Stimulated activated naive CD8-positive, alpha-beta T cell treated with anti-CD3 and anti-CD28 coated beads, Interleukin-15, amount 100 ng/mL, for 72 hours (primary cell): ENCODE data around the gene IQSEC1.
A peak's percentile ranks its signal among the peaks of the same experiment; 100 is the strongest.

Source experiments
- ATAC-seq: fragments of 150-1000 bp; cut with Tn5 transposase; 2 replicates; pipeline ENCODE4 v1.10.0; 2021; ENCODE audit warnings: mild to moderate bottlenecking, moderate library complexity
- DNase-seq, 2 donors: peaks; one replicate each; pipeline ENCODE4 v3.0.0; 2021 to 2022
- H3K27ac Mint-ChIP-seq, 2 donors: one replicate each; pipeline ENCODE4 v1.8.0; 2022; ENCODE audit warnings: mild to moderate bottlenecking in 2 of 2, mixed read lengths in 2 of 2, moderate library complexity in 2 of 2
- H3K27me3 Mint-ChIP-seq: one replicate; pipeline ENCODE4 v1.8.0; 2022; ENCODE audit warnings: mixed read lengths
- H3K4me1 Mint-ChIP-seq: one replicate; pipeline ENCODE4 v1.8.0; 2022; ENCODE audit warnings: mild to moderate bottlenecking, mixed read lengths
- H3K4me3 Mint-ChIP-seq, 2 donors: one replicate each; pipeline ENCODE4 v1.8.0; 2022; ENCODE audit warnings: mild to moderate bottlenecking in 2 of 2, mixed read lengths in 2 of 2, moderate library complexity in 1 of 2
- H3K9me3 Mint-ChIP-seq, 2 donors: one replicate each; pipeline ENCODE4 v1.8.0; 2022; ENCODE audit warnings: mixed read lengths in 2 of 2

The IQSEC1 gene

DNA sequence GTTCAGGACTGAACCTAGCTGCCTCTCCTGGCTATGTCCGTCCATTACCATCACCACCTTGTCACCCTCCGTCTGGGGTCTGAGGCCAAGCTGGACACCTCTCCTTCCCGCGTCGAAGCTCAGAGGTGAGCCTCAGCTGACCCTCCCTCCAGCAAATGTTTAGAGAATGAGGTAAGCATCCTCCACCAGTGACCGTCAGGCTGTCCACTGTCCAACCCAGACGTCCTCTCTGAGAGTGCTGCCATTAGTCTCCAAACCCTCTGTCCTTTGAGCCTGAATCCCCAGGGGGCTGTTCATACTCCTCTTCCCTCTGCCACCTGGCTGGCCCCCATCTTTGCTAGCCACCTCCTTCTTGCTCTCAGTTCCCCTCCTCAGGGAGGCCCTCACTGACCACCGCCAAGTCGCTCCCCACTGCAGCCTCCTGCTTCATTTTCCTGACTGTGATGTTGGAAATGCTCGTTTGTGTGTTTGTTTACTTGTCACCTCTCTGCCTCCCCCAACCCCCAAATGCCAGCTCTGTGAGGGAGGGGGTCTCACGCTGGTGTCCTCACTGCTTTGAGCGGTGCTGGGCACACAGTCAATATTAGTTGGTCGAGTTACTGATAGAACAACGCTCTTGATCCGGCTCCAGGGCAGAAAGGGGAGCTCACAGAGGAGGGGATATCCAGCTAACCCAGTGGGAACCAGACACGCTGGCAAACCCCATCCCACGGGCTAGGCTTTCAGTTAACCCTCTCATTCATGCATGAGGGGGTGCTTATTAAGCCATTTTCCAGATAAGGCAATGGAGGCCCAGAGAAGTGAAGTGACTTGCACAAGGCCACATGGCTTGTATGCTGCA lies 64.9 kb downstream of the IQSEC1 start:
- Mint-ChIP-seq H3K4me1 (peaks cover 100% of the 10 kb centered on the region), H3K27ac (peak overlapping the region in 1 of 2 donors; percentile 34), H3K4me3 (peak overlapping the region in 1 of 2 donors; percentile 86), H3K27me3 (no peaks in the 10 kb centered on the region), H3K9me3 (no peaks in the 10 kb centered on the region)
- ATAC-seq (no peak), DNase-seq (no peak)

DNA sequence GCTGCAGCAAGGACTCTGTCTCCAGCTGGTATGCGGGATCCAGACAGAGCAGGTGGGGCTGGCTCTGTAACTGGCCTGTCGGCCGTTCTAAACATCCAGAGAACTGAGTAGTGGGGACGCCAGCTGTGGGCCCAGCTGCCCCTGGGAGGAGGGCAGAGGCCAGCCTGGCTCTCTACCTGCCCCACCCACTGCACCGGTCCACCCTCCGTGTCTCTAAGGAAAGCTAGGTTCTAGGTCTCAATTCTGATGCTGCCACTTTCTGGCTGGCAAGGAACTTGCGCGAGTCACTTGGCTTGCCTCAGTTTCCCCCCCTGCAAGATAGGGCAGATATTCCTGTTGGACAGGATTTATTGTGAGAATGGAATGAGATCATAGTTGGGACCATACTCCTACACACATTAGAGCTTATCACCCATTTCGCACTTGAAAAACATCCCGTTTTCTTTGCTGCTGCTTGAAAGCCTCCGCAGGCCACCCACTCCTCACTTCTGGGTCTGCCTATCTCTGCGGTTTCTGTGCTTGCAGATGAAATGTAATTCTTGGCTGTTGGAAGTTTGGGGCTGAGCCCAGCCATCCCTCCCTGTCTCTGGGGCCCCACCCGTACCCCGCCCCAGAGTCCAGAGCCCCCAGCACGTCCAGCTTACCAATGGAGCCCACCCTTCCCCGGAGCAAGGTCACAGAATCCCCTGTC lies 65.8 kb downstream of the IQSEC1 start:
- Mint-ChIP-seq H3K4me1 (peaks cover 100% of the 10 kb centered on the region), H3K27me3 (no peaks in the 10 kb centered on the region), H3K9me3 (no peaks in the 10 kb centered on the region), H3K27ac (no peak overlapping the region), H3K4me3 (no peak overlapping the region)
- DNase-seq: no peak
- ATAC-seq: no peak

DNA sequence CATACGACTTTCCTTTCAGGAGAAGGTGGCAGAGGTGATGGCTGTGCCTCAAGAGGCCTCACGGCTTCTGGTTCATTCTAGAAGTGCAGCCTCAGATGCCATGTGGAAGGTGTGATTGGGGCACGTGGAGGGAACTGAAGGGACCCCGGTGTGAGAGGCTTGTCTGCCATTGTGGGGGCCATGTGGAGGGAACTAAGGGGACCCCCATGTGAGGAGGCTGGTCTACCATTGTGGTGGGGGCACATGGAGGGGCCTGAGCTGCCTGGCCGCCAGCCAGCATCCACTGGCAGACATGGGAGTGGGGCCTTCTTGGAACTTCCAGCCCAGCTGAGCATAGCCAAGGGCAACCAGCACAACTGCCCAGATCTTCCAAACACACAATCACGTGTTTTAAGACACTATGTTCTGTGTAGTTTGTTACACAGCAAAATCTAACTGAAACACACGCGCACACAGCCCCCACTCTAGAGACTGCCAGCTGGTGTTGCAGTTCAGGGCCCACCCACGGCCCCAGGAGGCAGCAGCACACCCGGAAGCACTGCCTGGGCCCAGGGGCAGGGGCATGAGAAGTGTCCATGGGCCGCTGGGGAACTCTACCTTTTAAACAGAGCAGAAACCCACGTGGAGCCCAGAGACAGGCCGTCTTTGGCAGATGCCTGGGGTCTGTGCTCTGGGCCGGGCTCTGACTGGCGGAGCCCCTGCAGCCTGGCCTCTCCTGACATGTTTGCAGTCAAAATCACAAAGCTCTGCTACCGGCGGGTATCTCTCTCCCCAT lies 66.8 kb downstream of the IQSEC1 start:
- no peaks in the 10 kb centered on the region for H3K9me3 Mint-ChIP-seq
- no peak overlapping the region for H3K4me3 Mint-ChIP-seq
- DNase-seq (no peak), ATAC-seq (no peak)
- H3K27me3 Mint-ChIP-seq: no peaks in the 10 kb centered on the region
- H3K4me1 Mint-ChIP-seq: peaks cover 99% of the 10 kb centered on the region
- H3K27ac Mint-ChIP-seq: peak overlapping the region in 1 of 2 donors; percentile 76

DNA sequence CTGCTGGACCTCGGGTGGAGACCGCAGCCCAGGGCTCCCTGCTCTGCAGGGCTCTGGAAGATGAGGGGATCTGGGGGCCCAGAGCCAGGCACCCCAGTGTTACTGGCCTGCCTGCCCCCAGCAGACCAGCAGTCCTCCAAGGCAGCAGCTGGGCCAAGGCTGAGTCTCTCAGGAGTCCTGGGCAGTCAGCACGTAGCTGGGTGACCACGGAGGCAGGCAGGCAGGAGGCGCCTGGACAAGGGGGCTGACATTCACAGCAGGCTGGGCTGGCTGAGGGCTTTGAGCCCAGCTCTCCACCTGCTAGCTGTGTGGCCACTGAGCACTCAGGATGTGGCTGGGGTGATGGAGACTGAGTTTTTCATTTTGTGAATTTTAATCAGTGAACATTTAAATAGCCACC lies 67.9 kb downstream of the IQSEC1 start:
- H3K27ac Mint-ChIP-seq: no peak overlapping the region
- no peaks in the 10 kb centered on the region for H3K9me3 Mint-ChIP-seq
- H3K4me1 Mint-ChIP-seq: peaks cover 92% of the 10 kb centered on the region
- H3K4me3 Mint-ChIP-seq: no peak overlapping the region
- H3K27me3 Mint-ChIP-seq: no peaks in the 10 kb centered on the region
- DNase-seq (no peak), ATAC-seq (no peak)

DNA sequence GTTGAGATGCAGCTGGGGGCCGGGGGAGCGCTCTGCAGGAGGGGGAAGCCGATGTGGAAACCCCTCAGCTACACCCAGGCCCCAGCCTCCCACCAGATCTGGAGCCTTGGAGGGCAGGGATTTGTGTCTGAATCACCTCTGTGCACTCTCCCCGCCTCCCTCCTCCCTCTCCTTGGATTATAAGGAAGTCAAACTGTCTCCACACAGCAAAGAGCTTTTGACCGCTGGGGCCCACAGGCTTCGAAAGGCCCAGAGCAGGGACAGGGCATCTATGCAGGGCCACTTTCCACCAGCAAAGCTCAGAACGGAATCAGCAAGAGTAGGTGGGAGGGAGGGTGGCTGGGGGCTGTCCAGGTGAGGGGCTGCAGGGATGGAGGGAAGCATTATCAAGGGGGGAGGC lies 68.9 kb downstream of the IQSEC1 start:
- Mint-ChIP-seq H3K9me3 (no peaks in the 10 kb centered on the region), H3K4me3 (no peak overlapping the region), H3K4me1 (peaks cover 92% of the 10 kb centered on the region), H3K27ac (peak overlapping the region in 1 of 2 donors; percentile 37), H3K27me3 (no peaks in the 10 kb centered on the region)
- DNase-seq (no peak), ATAC-seq (no peak)

DNA sequence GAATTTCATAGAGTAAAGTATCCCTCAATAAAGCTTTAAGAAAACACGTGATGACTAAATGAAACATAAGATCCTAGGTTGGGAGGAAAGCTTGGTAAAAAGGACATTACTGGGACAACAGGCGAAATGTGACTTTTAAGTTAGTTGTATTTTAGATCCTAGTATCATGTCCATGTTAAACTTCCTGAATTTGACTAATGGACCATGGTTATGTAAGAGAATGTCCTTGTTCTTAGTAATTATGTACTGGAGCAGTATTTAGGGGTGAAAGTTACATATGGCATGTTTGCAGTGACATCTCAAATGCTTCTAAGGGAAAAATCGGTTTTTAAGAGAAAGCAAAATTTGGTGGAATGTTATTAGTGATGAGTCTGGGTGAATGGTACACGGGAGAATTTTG lies 69.6 kb downstream of the IQSEC1 start:
- Mint-ChIP-seq H3K4me1 (peaks cover 92% of the 10 kb centered on the region), H3K4me3 (no peak overlapping the region), H3K27ac (no peak overlapping the region), H3K27me3 (no peaks in the 10 kb centered on the region), H3K9me3 (no peaks in the 10 kb centered on the region)
- ATAC-seq (no peak), DNase-seq (no peak)

DNA sequence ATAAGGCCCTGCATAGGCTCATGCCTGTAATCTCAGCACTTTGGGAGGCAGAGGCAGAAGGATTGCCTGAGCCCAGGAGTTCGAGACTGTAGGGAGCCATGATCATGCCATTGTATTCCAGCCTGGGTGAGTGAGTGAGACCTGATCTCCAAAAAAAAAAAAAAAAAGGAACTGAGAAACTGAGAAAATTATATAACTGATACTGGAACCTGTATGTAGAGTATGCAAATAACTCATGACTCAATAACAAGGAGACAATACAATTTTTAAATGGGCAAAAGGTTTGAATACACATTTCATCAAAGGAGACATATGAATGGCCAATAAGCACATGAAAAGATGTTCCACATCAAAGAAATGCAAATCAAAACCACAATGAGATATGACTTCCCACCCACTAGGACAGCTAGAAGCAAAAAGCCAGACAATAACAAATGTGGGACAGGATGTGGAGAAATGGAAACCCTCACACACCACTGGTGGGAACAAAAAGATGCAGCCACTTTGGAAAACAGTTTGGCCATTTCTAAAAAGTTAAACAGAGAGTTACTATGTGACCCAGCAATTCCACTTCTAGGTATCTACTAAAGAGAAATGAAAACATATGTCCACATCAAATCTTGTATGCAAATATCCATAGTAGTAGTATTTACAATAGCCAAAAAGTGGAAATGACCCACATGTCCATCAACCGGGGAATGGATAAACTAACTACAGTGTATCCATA lies 70.7 kb downstream of the IQSEC1 start:
- DNase-seq (no peak), ATAC-seq (peak; percentile 90)
- Mint-ChIP-seq H3K4me1 (peaks cover 90% of the 10 kb centered on the region), H3K27ac (no peak overlapping the region), H3K4me3 (peak overlapping the region; percentile 47 to 61), H3K9me3 (no peaks in the 10 kb centered on the region), H3K27me3 (no peaks in the 10 kb centered on the region)

DNA sequence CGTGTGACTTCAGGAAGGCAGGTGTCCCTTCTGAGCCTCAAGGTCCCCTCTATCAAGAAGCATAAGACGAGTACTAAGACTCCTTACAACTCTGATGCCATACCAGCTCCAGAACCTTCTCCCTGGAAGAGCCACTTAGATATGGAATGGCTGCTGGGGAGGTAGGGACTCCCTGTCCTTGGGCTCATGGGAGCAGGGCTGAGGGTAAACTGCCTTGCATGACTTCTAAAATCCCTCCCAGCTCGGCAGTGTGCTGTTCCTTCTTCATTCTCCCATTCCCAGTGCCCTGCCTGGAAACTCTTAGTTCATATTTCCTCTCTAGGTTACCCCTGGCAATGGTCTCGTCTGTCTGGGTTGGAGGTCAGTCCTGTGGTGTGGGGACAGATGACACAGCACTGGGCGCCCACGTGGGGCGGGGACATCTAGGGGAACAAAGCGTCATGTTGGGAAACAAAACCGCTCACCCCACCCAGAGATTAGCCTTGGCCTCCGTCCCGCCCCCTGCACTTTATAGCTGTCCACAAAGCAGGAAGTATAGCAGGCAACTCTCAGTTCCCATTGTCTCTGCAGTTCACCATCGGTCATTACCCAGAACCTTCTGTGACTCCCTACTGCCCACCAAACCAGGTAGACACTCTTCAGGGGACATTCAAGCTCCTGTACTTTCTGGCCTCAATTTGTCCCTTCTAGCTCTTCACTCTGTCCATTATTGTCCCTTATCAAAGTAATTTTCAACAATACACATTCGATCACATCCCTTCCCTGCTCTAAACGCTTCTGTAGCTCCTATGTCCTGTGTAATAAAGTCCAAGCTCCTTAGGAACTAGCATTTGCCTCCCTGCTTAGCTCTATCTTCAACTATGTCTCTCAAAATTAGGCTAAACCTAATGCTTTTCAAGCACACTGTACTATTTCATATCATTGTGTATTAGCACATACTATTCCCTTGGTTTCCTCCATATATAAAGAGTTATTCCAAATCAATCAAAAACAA lies 73.8 kb downstream of the IQSEC1 start:
- DNase-seq: no peak
- Mint-ChIP-seq H3K4me3 (peak overlapping the region in 1 of 2 donors; percentile 16), H3K27ac (peak overlapping the region in 1 of 2 donors; percentile 21), H3K9me3 (no peaks in the 10 kb centered on the region), H3K27me3 (no peaks in the 10 kb centered on the region), H3K4me1 (peaks cover 86% of the 10 kb centered on the region)
- ATAC-seq: no peak

DNA sequence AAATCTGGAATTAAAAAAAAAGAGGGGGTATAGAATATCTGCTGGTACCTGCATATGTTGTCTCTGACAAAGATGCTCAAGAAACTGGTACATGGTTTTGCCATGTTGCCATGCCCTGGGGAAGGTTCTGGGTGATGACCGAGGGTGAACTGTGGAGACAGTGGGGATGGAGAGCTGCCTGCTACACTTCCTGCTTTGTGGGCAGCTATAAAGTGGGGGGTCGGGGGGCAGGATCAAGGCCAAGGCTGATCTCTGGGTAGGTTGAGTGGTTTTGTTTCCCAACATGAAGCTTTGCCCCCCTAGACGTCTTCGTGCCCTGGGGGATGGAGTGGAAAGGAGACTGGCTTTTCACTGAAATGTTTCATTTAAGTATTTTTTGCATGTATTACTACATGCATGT lies 74.6 kb downstream of the IQSEC1 start:
- Mint-ChIP-seq H3K9me3 (no peaks in the 10 kb centered on the region), H3K4me1 (peaks cover 79% of the 10 kb centered on the region), H3K27me3 (no peaks in the 10 kb centered on the region), H3K27ac (no peak overlapping the region), H3K4me3 (no peak overlapping the region)
- DNase-seq (no peak), ATAC-seq (no peak)

DNA sequence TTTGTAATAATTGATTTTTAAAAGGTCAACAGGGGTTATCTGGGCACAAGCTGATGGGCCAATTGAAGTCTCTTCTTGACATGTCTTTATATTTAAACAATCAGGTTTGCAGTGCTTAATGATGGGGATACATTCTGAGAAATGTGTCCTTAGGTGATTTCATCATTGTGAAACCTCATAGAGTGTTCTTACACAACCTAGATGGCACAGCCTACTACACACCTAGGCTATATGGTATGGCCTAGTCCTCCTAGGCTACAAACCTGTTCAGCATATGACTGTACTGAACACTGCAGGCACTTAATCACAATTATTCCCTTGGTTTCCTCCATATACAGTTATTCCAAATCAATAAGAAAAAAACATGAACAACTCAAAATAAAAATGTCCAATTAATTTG lies 75.8 kb downstream of the IQSEC1 start:
- no peaks in the 10 kb centered on the region for H3K27me3 Mint-ChIP-seq
- no peak overlapping the region for H3K27ac Mint-ChIP-seq
- no peak for ATAC-seq
- H3K4me3 Mint-ChIP-seq: no peak overlapping the region
- no peaks in the 10 kb centered on the region for H3K9me3 Mint-ChIP-seq
- H3K4me1 Mint-ChIP-seq: peaks cover 74% of the 10 kb centered on the region
- DNase-seq: no peak

DNA sequence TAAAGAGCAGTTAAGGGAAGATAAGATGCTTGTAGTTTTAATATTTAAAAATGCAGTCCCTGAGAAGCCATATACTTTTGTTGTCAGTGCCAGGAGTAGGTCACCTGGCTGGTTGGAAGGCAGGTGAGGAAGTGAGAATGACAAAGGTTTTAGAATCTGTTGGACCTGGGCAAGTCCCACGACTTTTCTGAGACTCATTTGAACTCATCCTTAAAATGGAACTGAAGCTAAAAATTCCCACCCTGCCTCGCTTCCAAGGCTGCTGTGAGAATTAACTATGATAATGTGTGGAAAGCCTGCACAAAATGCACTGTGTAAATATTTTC lies 77.1 kb downstream of the IQSEC1 start:
- Mint-ChIP-seq H3K9me3 (no peaks in the 10 kb centered on the region), H3K4me3 (no peak overlapping the region), H3K4me1 (peaks cover 73% of the 10 kb centered on the region), H3K27ac (peak overlapping the region in 1 of 2 donors; percentile 85), H3K27me3 (no peaks in the 10 kb centered on the region)
- DNase-seq (no peak), ATAC-seq (no peak)

DNA sequence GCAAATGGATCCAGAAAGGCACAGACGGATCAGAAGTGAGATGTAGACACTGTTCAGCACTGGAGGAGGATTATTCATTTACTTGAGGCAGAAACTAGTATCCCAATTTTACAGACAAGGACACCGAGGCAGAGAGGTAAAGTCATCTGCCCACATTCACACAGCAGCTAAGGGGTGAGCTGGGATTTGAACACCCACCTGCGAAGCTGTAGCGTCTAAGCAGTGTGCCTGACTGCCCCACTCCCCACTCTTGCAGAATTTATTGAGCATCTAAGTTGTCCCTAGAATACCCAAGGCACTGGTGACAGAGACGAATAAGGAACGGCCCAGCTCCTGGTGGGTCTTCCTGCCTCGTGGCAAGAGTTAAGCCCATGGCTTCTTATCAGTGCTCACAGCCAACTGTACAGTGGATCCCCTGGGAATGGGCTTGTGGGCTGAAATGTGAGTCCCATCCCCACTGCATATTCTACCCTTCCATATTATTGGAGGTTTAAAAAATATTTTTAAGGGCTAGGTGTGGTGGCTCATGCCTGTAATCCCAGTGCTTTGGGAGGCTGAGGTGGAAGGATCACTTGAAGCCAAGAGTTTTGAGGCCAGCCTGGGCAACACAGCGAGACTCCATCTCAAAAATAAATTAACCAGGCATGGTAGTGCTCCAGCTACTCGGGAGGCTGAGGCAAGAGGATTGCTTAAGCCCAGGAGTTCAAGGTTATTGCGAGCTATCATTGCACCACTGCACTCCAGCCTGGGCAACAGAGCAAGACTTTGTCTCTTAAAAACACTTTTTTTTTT lies 77.6 kb downstream of the IQSEC1 start:
- no peak for DNase-seq
- peak overlapping the region; percentile 84 to 89 for H3K4me3 Mint-ChIP-seq
- peaks cover 74% of the 10 kb centered on the region for H3K4me1 Mint-ChIP-seq
- H3K27ac Mint-ChIP-seq: peak overlapping the region in 1 of 2 donors; percentile 43
- H3K27me3 Mint-ChIP-seq: no peaks in the 10 kb centered on the region
- no peaks in the 10 kb centered on the region for H3K9me3 Mint-ChIP-seq
- ATAC-seq: no peak

DNA sequence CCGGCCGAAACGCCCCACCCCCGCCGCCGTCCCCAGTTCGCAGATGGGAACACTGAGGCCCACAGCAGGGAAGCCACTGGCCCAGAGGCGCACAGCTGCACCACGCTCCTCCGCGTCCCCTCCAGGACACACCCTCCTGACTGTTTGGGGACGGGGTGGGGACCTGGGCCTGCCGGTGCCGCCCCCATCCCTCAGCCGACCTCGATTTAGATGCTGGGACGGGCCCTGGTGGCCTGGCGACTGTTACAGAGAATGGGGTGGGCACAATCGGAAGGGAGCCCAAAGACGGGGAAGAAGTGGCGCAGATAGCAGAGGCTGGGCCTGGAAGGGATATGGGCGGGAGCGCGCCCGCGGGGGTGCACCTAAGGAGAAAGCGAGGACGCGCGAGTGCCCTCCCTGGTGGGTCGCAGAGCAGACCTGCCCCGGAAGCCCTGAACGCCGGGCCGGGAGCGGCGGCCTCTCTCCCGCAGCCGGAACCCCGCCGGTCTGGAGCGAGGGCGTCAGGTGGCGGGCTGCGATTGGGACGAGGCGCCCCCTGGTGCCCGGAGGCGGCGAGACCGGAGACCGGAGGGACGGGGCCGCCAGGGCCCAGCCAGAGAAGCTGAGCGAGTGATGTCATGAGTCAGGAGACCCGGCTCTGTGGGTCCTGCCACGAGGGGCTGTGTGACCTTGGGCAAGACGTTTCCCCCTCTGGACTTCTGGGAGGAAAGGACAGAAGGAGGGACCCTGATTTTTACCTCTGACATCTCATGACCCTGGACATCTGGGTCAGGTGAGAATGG lies 78.4 kb downstream of the IQSEC1 start:
- peak; percentile 89 to 93 for DNase-seq
- H3K27ac Mint-ChIP-seq: peak overlapping the region; percentile 43 to 52
- peak overlapping the region; percentile 84 to 89 for H3K4me3 Mint-ChIP-seq
- H3K4me1 Mint-ChIP-seq: peaks cover 72% of the 10 kb centered on the region
- ATAC-seq: peak; percentile 88
- no peaks in the 10 kb centered on the region for H3K9me3 Mint-ChIP-seq
- H3K27me3 Mint-ChIP-seq: no peaks in the 10 kb centered on the region
